HEK293 (cell line): ENCODE data around the gene RGS11.

ENCODE experiments used
- KLF10 ChIP-seq: fragments of 450-650 bp; IDR thresholded peaks from 2 replicates; pipeline ENCODE4 v1.5.1; 2018; ENCODE audit warnings: missing biosample characterization, mild to moderate bottlenecking, missing genetic modification characterization
- KLF16 ChIP-seq: fragments of 450-650 bp; formaldehyde crosslinking; IDR thresholded peaks from 2 replicates; pipeline ENCODE4 v1.5.1; 2017; ENCODE audit warnings: missing biosample characterization, missing genetic modification characterization
- ZBTB7A ChIP-seq: fragments of 450-650 bp; formaldehyde crosslinking; IDR thresholded peaks from 2 replicates; pipeline ENCODE4 v1.5.1; 2016; ENCODE audit warnings: low read depth, missing biosample characterization, missing genetic modification characterization
- ZNF169 ChIP-seq: fragments of 450-650 bp; formaldehyde crosslinking; IDR thresholded peaks from 2 replicates; pipeline ENCODE4 v1.5.1; 2016; ENCODE audit warnings: missing biosample characterization, missing genetic modification characterization
- ZNF423 ChIP-seq: fragments of 450-650 bp; formaldehyde crosslinking; IDR thresholded peaks from 2 replicates; pipeline ENCODE4 v1.5.1; 2016; ENCODE audit warnings: missing biosample characterization, missing genetic modification characterization
- ZNF530 ChIP-seq: fragments of 450-650 bp; formaldehyde crosslinking; IDR thresholded peaks from 2 replicates; pipeline ENCODE4 v1.5.1; 2016; ENCODE audit warnings: low read depth, missing biosample characterization, missing genetic modification characterization
- ZNF626 ChIP-seq: fragments of 450-650 bp; sonication (Bioruptor Pico); formaldehyde crosslinking; IDR thresholded peaks from 2 replicates; pipeline ENCODE4 v1.5.1; 2018; ENCODE audit warnings: missing biosample characterization, missing genetic modification characterization, inconsistent platforms
- TF ChIP-seq, protein P1 (sequence below): fragments of 450-650 bp; formaldehyde crosslinking; IDR thresholded peaks from 2 replicates; pipeline ENCODE4 v1.5.1; 2016; ENCODE audit warnings: missing biosample characterization, missing genetic modification characterization
- TF ChIP-seq, protein P2 (sequence below): fragments of 450-650 bp; formaldehyde crosslinking; IDR thresholded peaks from 2 replicates; pipeline ENCODE4 v1.5.1; 2016; ENCODE audit warnings: missing biosample characterization, missing genetic modification characterization
- TF ChIP-seq, protein P3 (sequence below): IDR thresholded peaks from 2 replicates; pipeline ENCODE4 v1.6.1; 2011; ENCODE audit warnings: mild to moderate bottlenecking, low read depth, low read length, borderline replicate concordance
- TF ChIP-seq, protein P4 (sequence below): fragments of 450-650 bp; formaldehyde crosslinking; IDR thresholded peaks from 2 replicates; pipeline ENCODE4 v1.5.1; 2016; ENCODE audit warnings: missing biosample characterization, missing genetic modification characterization
- TF ChIP-seq, protein P5 (sequence below): fragments of 450-650 bp; formaldehyde crosslinking; IDR thresholded peaks from 2 replicates; pipeline ENCODE4 v1.5.1; 2017; ENCODE audit warnings: missing biosample characterization, missing genetic modification characterization

DNA sequence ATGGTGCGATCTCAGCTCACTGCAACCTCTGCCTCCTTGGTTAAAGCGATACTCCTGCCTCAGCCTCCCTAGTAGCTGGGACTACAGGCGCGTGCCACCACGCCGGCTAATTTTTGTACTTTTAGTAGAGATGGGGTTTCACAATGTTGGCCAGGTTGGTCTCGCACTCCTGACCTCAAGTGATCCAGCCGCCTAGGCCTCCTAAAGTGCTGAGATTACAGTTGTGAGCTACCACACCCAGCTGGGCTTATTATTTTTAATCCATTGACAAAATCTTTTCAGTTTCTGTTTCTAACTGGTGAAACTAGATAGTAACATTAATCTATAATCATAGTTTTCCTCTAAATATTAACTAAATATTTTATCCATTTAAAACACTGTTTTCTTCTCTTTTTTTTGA is 35.2 kb downstream of the RGS11 start:
- TF ChIP-seq ZNF423 (tag by site-specific recombination): no peak
- TF ChIP-seq KLF16: no peak
- TF ChIP-seq, protein P1, sequence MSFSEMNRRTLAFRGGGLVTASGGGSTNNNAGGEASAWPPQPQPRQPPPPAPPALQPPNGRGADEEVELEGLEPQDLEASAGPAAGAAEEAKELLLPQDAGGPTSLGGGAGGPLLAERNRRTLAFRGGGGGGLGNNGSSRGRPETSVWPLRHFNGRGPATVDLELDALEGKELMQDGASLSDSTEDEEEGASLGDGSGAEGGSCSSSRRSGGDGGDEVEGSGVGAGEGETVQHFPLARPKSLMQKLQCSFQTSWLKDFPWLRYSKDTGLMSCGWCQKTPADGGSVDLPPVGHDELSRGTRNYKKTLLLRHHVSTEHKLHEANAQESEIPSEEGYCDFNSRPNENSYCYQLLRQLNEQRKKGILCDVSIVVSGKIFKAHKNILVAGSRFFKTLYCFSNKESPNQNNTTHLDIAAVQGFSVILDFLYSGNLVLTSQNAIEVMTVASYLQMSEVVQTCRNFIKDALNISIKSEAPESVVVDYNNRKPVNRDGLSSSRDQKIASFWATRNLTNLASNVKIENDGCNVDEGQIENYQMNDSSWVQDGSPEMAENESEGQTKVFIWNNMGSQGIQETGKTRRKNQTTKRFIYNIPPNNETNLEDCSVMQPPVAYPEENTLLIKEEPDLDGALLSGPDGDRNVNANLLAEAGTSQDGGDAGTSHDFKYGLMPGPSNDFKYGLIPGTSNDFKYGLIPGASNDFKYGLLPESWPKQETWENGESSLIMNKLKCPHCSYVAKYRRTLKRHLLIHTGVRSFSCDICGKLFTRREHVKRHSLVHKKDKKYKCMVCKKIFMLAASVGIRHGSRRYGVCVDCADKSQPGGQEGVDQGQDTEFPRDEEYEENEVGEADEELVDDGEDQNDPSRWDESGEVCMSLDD (tag by site-specific recombination): no peak
- TF ChIP-seq, protein P2, sequence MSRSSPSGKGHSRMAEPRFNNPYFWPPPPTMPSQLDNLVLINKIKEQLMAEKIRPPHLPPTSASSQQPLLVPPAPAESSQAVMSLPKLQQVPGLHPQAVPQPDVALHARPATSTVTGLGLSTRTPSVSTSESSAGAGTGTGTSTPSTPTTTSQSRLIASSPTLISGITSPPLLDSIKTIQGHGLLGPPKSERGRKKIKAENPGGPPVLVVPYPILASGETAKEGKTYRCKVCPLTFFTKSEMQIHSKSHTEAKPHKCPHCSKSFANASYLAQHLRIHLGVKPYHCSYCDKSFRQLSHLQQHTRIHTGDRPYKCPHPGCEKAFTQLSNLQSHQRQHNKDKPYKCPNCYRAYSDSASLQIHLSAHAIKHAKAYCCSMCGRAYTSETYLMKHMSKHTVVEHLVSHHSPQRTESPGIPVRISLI: no peak
- TF ChIP-seq, protein P3, sequence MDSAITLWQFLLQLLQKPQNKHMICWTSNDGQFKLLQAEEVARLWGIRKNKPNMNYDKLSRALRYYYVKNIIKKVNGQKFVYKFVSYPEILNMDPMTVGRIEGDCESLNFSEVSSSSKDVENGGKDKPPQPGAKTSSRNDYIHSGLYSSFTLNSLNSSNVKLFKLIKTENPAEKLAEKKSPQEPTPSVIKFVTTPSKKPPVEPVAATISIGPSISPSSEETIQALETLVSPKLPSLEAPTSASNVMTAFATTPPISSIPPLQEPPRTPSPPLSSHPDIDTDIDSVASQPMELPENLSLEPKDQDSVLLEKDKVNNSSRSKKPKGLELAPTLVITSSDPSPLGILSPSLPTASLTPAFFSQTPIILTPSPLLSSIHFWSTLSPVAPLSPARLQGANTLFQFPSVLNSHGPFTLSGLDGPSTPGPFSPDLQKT: no peak
- TF ChIP-seq, protein P4, sequence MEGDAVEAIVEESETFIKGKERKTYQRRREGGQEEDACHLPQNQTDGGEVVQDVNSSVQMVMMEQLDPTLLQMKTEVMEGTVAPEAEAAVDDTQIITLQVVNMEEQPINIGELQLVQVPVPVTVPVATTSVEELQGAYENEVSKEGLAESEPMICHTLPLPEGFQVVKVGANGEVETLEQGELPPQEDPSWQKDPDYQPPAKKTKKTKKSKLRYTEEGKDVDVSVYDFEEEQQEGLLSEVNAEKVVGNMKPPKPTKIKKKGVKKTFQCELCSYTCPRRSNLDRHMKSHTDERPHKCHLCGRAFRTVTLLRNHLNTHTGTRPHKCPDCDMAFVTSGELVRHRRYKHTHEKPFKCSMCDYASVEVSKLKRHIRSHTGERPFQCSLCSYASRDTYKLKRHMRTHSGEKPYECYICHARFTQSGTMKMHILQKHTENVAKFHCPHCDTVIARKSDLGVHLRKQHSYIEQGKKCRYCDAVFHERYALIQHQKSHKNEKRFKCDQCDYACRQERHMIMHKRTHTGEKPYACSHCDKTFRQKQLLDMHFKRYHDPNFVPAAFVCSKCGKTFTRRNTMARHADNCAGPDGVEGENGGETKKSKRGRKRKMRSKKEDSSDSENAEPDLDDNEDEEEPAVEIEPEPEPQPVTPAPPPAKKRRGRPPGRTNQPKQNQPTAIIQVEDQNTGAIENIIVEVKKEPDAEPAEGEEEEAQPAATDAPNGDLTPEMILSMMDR (tag by site-specific recombination): no peak
- no peak for TF ChIP-seq ZNF626 (tag by site-specific recombination)
- TF ChIP-seq, protein P5, sequence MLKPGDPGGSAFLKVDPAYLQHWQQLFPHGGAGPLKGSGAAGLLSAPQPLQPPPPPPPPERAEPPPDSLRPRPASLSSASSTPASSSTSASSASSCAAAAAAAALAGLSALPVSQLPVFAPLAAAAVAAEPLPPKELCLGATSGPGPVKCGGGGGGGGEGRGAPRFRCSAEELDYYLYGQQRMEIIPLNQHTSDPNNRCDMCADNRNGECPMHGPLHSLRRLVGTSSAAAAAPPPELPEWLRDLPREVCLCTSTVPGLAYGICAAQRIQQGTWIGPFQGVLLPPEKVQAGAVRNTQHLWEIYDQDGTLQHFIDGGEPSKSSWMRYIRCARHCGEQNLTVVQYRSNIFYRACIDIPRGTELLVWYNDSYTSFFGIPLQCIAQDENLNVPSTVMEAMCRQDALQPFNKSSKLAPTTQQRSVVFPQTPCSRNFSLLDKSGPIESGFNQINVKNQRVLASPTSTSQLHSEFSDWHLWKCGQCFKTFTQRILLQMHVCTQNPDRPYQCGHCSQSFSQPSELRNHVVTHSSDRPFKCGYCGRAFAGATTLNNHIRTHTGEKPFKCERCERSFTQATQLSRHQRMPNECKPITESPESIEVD: no peak
- no peak for TF ChIP-seq ZNF530 (tag by site-specific recombination)
- no peak for TF ChIP-seq ZNF169 (tag by site-specific recombination)
- no peak for TF ChIP-seq ZBTB7A (tag by site-specific recombination)
- TF ChIP-seq KLF10 (tag by site-specific recombination): no peak
